ES-I3 (cell line): Measurements from ENCODE around the gene ASIC2.

Experiments used
- H3K36me3 ChIP-seq: 2 replicates; pipeline ENCODE4 v1.6.1; 2013; ENCODE audit warnings: mild to moderate bottlenecking, low read length, control low read depth, moderate library complexity; ENCODE audit not compliant: insufficient read depth
- H3K4me1 ChIP-seq: 2 replicates; pipeline ENCODE4 v1.6.1; 2013; ENCODE audit warnings: mild to moderate bottlenecking, control low read depth, low read length; ENCODE audit not compliant: insufficient read depth
- H3K9ac ChIP-seq: 2 replicates; pipeline ENCODE4 v1.6.1; 2013; ENCODE audit warnings: low read depth, mild to moderate bottlenecking, low read length, moderate library complexity
- H3K9me3 ChIP-seq: 2 replicates; pipeline ENCODE4 v1.6.1; 2013; ENCODE audit warnings: mild to moderate bottlenecking, low read length, moderate library complexity; ENCODE audit not compliant: control insufficient read depth, insufficient read depth

ASIC2 gene

GRCh38 chr17:33039874-33040273 is 253.2 kb downstream of the ASIC2 start:
- Histone ChIP-seq H3K36me3 (no peaks in the 10 kb centered on the region), H3K9me3 (no peaks in the 10 kb centered on the region), H3K4me1 (no peaks in the 10 kb centered on the region), H3K9ac (no peak overlapping the region)

DNA sequence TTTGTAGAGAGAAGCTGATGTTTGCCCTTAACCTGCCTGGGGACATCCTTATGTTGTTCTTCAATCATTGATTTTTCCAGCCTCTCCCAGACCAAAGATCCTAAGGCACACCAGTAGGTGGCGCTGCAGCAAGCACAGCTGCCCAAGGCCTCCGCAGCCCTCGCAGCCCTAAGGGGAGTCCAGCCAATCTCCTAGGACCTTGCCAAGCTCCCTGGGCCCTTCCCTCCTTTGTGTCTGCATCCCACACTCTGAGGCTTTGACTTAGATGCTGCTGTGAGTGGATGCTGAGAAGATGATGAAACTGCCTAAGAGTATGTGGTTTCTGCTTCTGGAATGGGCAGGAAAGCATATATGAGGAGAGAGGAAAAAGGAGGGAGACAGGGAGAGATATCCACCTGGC is 254.4 kb downstream of the ASIC2 start:
- no peaks in the 10 kb centered on the region for H3K9me3 ChIP-seq

GRCh38 chr17:33033176-33033575 is 259.9 kb downstream of the ASIC2 start:
- no peaks in the 10 kb centered on the region for H3K9me3 ChIP-seq
- H3K4me1 ChIP-seq, result no peaks in the 10 kb centered on the region
- no peaks in the 10 kb centered on the region for H3K36me3 ChIP-seq
- no peak overlapping the region for H3K9ac ChIP-seq

More for the DNA sequence above, 254.4 kb downstream of the ASIC2 start:
- H3K9ac ChIP-seq, result no peak overlapping the region
- H3K4me1 ChIP-seq, result no peaks in the 10 kb centered on the region
- H3K36me3 ChIP-seq, result no peaks in the 10 kb centered on the region

- H3K36me3 ChIP-seq, result no peaks in the 10 kb centered on the region
Measured at GRCh38 chr17:33028778-33029177, 264.3 kb downstream of the ASIC2 start.

DNA sequence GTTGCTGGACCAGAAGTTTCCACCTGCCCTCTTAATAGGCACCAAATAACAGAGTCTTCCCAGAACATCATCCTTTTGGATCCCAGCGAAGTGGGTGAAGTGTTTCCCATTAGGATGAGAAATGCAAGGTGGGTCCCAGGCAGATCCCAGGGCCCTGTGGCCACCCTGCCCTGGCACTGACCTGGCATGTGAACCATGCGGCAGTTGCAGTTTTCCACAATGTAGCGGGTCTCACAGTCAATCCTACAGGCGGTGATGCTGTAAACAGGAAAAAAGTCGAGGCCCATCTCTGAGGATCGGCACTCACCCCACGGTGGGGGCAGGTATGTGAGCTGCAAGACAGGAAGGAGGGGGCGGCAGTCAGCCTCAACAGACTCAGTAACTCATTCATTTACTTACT is 265.0 kb downstream of the ASIC2 start:
- Histone ChIP-seq H3K4me1 (peaks cover 9% of the 10 kb centered on the region), H3K36me3 (no peaks in the 10 kb centered on the region), H3K9me3 (no peaks in the 10 kb centered on the region), H3K9ac (no peak overlapping the region)

More at GRCh38 chr17:33028778-33029177, 264.3 kb downstream of the ASIC2 start:
- peaks cover 9% of the 10 kb centered on the region for H3K4me1 ChIP-seq
- H3K9me3 ChIP-seq, result no peaks in the 10 kb centered on the region
- no peak overlapping the region for H3K9ac ChIP-seq

- Histone ChIP-seq H3K4me1 (peaks cover 9% of the 10 kb centered on the region), H3K9me3 (no peaks in the 10 kb centered on the region), H3K9ac (no peak overlapping the region), H3K36me3 (no peaks in the 10 kb centered on the region)
Measured at GRCh38 chr17:33024688-33025486, 268.2 kb downstream of the ASIC2 start.

- H3K4me1 ChIP-seq, result peaks cover 9% of the 10 kb centered on the region
- H3K9me3 ChIP-seq, result no peaks in the 10 kb centered on the region
- no peaks in the 10 kb centered on the region for H3K36me3 ChIP-seq
- no peak overlapping the region for H3K9ac ChIP-seq
Measured at GRCh38 chr17:33023790-33024189, 269.3 kb downstream of the ASIC2 start.

DNA sequence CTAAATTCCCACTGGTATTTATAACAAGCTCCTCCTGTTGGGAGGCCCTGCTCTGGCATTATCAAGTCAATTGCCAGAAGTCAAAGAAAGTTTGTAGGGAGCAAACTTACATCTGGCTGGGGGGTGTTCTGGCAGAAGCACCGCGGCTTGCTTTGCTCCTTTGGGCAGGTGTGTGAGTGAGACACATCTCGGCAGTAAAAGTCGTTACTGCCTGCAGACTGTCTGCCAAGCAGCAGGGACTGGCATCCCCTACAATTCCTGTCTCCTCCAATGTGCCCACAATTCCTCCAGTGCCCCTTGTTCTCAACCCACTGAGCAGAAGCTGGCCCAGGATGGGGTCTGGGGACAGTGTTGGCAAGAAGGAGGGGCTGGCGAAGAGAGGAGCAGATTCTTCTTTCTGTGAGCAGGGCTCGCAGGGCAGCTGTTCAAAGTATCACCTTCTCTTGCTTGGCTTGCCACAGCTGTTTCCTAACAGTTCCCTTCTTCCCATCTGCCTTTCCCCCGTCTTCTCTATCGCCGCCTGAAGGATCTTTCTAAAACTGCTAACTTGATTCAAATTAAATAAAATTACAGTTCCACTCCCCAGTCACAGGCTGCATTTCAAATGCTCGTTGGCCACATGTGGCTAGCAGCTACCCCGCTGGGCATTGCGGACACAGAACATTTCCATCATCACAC is 271.2 kb downstream of the ASIC2 start:
- H3K36me3 ChIP-seq, result no peaks in the 10 kb centered on the region
- H3K9ac ChIP-seq, result no peak overlapping the region
- no peaks in the 10 kb centered on the region for H3K9me3 ChIP-seq
- peaks cover 9% of the 10 kb centered on the region for H3K4me1 ChIP-seq

- H3K4me1 ChIP-seq, result peaks cover under 1% of the 10 kb centered on the region; the same call in 1 of the 2 replicates
- H3K9ac ChIP-seq, result no peak overlapping the region
- no peaks in the 10 kb centered on the region for H3K9me3 ChIP-seq
- no peaks in the 10 kb centered on the region for H3K36me3 ChIP-seq
Measured at GRCh38 chr17:33019161-33019890, 273.8 kb downstream of the ASIC2 start.

DNA sequence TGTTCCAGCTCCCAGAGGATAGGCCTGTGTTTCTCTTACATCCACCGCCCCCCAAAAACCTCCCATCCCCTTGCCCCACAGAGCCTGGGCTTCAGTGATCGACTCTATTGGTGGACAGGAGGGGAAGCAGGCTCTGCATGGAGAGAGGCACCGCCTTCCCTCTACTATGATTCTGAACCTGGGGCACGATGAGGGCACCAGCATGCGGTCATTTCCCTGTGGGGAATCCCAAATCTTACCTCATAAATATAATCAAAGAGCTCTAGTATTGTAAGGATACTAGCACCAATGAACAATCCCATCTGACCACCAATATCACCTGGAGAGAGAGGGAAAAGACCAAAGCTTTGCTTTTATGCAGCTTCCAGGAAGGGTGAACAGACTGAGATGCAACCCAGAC is 275.7 kb downstream of the ASIC2 start:
- H3K36me3 ChIP-seq, result no peaks in the 10 kb centered on the region
- H3K9ac ChIP-seq, result no peak overlapping the region
- no peaks in the 10 kb centered on the region for H3K4me1 ChIP-seq

DNA sequence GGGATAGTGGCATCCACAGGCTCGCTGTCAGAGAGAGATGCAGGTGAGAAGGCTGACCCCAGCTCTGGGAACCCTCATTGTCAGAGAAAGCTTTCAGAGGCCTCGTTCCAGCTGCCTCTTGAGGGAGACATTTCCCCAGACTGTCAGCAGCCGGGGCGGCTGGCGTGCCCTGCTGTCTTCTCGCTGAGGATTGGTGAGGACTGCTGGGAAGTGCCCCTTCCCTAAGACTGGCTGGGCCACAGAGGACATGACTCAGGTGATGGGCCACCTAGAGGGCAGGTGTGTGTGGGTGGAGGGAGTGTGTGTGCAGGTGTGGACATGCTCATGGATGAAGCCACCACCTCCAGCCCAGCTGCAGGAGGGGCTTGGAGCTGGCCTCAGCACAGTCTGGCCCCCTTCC is 276.2 kb downstream of the ASIC2 start:
- Histone ChIP-seq H3K4me1 (no peaks in the 10 kb centered on the region), H3K36me3 (no peaks in the 10 kb centered on the region), H3K9me3 (no peaks in the 10 kb centered on the region), H3K9ac (no peak overlapping the region)

More for the DNA sequence above, 275.7 kb downstream of the ASIC2 start:
- H3K9me3 ChIP-seq, result no peaks in the 10 kb centered on the region

DNA sequence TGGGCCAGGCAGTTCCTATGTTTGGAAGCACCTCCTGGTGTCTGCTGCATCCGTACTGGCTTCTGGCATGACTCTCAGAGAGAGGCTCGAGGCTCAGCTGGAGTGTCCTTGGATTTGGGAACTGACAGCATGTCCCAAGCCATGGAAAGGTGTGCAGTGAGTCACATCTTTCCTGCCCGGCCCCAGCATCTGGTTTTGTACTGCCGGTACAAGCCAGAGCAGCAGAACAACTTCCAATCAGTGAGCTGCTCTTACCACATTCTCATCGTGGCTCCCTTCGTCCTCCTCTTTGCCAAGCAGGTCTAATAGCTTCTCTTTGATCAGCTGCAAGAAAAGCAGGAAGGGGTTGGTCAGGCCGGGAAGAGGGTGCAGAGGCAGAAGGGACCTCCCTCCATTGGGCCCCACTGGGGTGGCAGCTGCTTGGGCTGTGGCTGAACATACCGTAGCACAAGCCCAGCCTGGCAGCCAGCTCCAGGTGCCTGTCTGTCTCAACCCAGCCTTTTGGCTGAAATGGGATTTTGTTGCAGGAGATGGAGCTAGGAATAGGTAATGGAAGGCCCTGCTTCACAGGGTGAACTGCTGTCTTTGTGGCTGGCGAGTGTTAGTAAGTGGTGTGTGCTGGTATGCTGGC is 277.3 kb downstream of the ASIC2 start:
- no peak overlapping the region for H3K9ac ChIP-seq
- H3K4me1 ChIP-seq, result no peaks in the 10 kb centered on the region
- H3K9me3 ChIP-seq, result no peaks in the 10 kb centered on the region
- no peaks in the 10 kb centered on the region for H3K36me3 ChIP-seq

- H3K36me3 ChIP-seq, result no peaks in the 10 kb centered on the region
- no peaks in the 10 kb centered on the region for H3K4me1 ChIP-seq
Measured at GRCh38 chr17:33014751-33015150, 278.3 kb downstream of the ASIC2 start.

More at GRCh38 chr17:33014751-33015150, 278.3 kb downstream of the ASIC2 start:
- no peaks in the 10 kb centered on the region for H3K9me3 ChIP-seq
- no peak overlapping the region for H3K9ac ChIP-seq
